Measurements from ENCODE around the gene ARHGEF19.

Gene ARHGEF19

GRCh38 chr1:16209847-16210407, 2.5 kb downstream of the ARHGEF19 start:
- no peak for DNase-seq
- no peaks in the 10 kb centered on the region for H3K9me3 Mint-ChIP-seq
- H3K4me1 Mint-ChIP-seq (ENCODE audit: low read depth in 2 of 2): peaks cover 5 to 11% of the 10 kb centered on the region in 2 donors
- no peaks in the 10 kb centered on the region for H3K36me3 Mint-ChIP-seq (ENCODE audit: insufficient read depth)
- no peak overlapping the region for H3K4me3 Mint-ChIP-seq
- H3K27me3 Mint-ChIP-seq: no peaks in the 10 kb centered on the region
- ATAC-seq (replicated peaks): no peak
- H3K27ac Mint-ChIP-seq: no peak overlapping the region

GRCh38 chr1:16209132-16209846, 3.2 kb downstream of the ARHGEF19 start:
- H3K9me3 Mint-ChIP-seq: no peaks in the 10 kb centered on the region
- ATAC-seq (replicated peaks) (no peak), DNase-seq (no peak)
- H3K4me1 Mint-ChIP-seq (ENCODE audit: low read depth in 2 of 2): peaks cover 8 to 15% of the 10 kb centered on the region in 2 donors
- H3K36me3 Mint-ChIP-seq (ENCODE audit: insufficient read depth): no peaks in the 10 kb centered on the region
- H3K27ac Mint-ChIP-seq: peak overlapping the region in 1 of 2 donors; percentile 57
- H3K4me3 Mint-ChIP-seq: peak overlapping the region in 1 of 2 donors; percentile 21
- H3K27me3 Mint-ChIP-seq: no peaks in the 10 kb centered on the region

GRCh38 chr1:16208270-16208987, 4.0 kb downstream of the ARHGEF19 start:
- no peaks in the 10 kb centered on the region for H3K27me3 Mint-ChIP-seq
- no peak for ATAC-seq (replicated peaks)
- H3K9me3 Mint-ChIP-seq: no peaks in the 10 kb centered on the region
- H3K4me3 Mint-ChIP-seq: peak overlapping the region; percentile 48 to 82
- H3K36me3 Mint-ChIP-seq (ENCODE audit: insufficient read depth): peaks cover 3% of the 10 kb centered on the region
- peak overlapping the region in 1 of 2 donors; percentile 89 for H3K27ac Mint-ChIP-seq
- no peak for DNase-seq
- peaks cover 11 to 18% of the 10 kb centered on the region in 2 donors for H3K4me1 Mint-ChIP-seq (ENCODE audit: low read depth in 2 of 2)

GRCh38 chr1:16207318-16208269, 4.9 kb downstream of the ARHGEF19 start:
- Mint-ChIP-seq H3K4me3 (peak overlapping the region; percentile 82 to 83), H3K27ac (peak overlapping the region; percentile 89 to 91), H3K27me3 (no peaks in the 10 kb centered on the region), H3K36me3 (ENCODE audit: insufficient read depth) (peaks cover 5% of the 10 kb centered on the region), H3K9me3 (no peaks in the 10 kb centered on the region), H3K4me1 (ENCODE audit: low read depth in 2 of 2) (peaks cover 13 to 20% of the 10 kb centered on the region in 2 donors)
- DNase-seq (no peak), ATAC-seq (replicated peaks) (no peak)

- Mint-ChIP-seq H3K4me1 (ENCODE audit: low read depth in 2 of 2) (peaks cover 13 to 20% of the 10 kb centered on the region in 2 donors), H3K9me3 (no peaks in the 10 kb centered on the region), H3K27ac (peak overlapping the region; percentile 89 to 91), H3K36me3 (ENCODE audit: insufficient read depth) (peaks cover 5% of the 10 kb centered on the region), H3K4me3 (peak overlapping the region; percentile 82 to 83), H3K27me3 (no peaks in the 10 kb centered on the region)
- DNase-seq: peak; percentile 89 to 92 (median 91)
- ATAC-seq (replicated peaks): peak; percentile 91
Measured at GRCh38 chr1:16206547-16207317, 5.7 kb downstream of the ARHGEF19 start.

GRCh38 chr1:16205891-16206546, 6.4 kb downstream of the ARHGEF19 start:
- Mint-ChIP-seq H3K9me3 (no peaks in the 10 kb centered on the region), H3K27ac (peak overlapping the region; percentile 89 to 91), H3K36me3 (ENCODE audit: insufficient read depth) (peaks cover 5% of the 10 kb centered on the region), H3K27me3 (no peaks in the 10 kb centered on the region), H3K4me3 (peak overlapping the region; percentile 82 to 83), H3K4me1 (ENCODE audit: low read depth in 2 of 2) (peaks cover 13 to 20% of the 10 kb centered on the region in 2 donors)
- DNase-seq (no peak), ATAC-seq (replicated peaks) (peak; percentile 6)

- DNase-seq: no peak
- H3K4me1 Mint-ChIP-seq (ENCODE audit: low read depth in 2 of 2): peaks cover 13 to 20% of the 10 kb centered on the region in 2 donors
- H3K27me3 Mint-ChIP-seq: no peaks in the 10 kb centered on the region
- H3K9me3 Mint-ChIP-seq: no peaks in the 10 kb centered on the region
- no peak overlapping the region for H3K27ac Mint-ChIP-seq
- no peak for ATAC-seq (replicated peaks)
- peak overlapping the region; percentile 13 to 82 for H3K4me3 Mint-ChIP-seq
- peaks cover 5% of the 10 kb centered on the region for H3K36me3 Mint-ChIP-seq (ENCODE audit: insufficient read depth)
Measured at GRCh38 chr1:16205334-16205671, 7.1 kb downstream of the ARHGEF19 start.

- Mint-ChIP-seq H3K36me3 (ENCODE audit: insufficient read depth) (peaks cover 5% of the 10 kb centered on the region), H3K27me3 (no peaks in the 10 kb centered on the region), H3K27ac (no peak overlapping the region), H3K4me3 (peak overlapping the region; percentile 61 to 82), H3K9me3 (no peaks in the 10 kb centered on the region), H3K4me1 (ENCODE audit: low read depth in 2 of 2) (peaks cover 13 to 21% of the 10 kb centered on the region in 2 donors)
- DNase-seq (no peak), ATAC-seq (replicated peaks) (no peak)
Measured at GRCh38 chr1:16204634-16205333, 7.7 kb downstream of the ARHGEF19 start.

- no peaks in the 10 kb centered on the region for H3K27me3 Mint-ChIP-seq
- no peak overlapping the region for H3K27ac Mint-ChIP-seq
- peaks cover 13 to 22% of the 10 kb centered on the region in 2 donors for H3K4me1 Mint-ChIP-seq (ENCODE audit: low read depth in 2 of 2)
- peak overlapping the region in 1 of 2 donors; percentile 58 for H3K4me3 Mint-ChIP-seq
- peaks cover 5% of the 10 kb centered on the region for H3K36me3 Mint-ChIP-seq (ENCODE audit: insufficient read depth)
- H3K9me3 Mint-ChIP-seq: no peaks in the 10 kb centered on the region
- DNase-seq: no peak
- ATAC-seq (replicated peaks): no peak
Measured at GRCh38 chr1:16204216-16204615, 8.2 kb downstream of the ARHGEF19 start.

GRCh38 chr1:16203550-16203949, 8.9 kb downstream of the ARHGEF19 start:
- no peak for ATAC-seq (replicated peaks)
- Mint-ChIP-seq H3K27ac (no peak overlapping the region), H3K9me3 (no peaks in the 10 kb centered on the region), H3K4me3 (no peak overlapping the region), H3K36me3 (ENCODE audit: insufficient read depth) (peaks cover 6% of the 10 kb centered on the region), H3K4me1 (ENCODE audit: low read depth in 2 of 2) (peaks cover 13 to 22% of the 10 kb centered on the region in 2 donors), H3K27me3 (no peaks in the 10 kb centered on the region)
- no peak for DNase-seq

- Mint-ChIP-seq H3K27me3 (no peaks in the 10 kb centered on the region), H3K4me3 (no peak overlapping the region), H3K36me3 (ENCODE audit: insufficient read depth) (peaks cover 7% of the 10 kb centered on the region), H3K9me3 (no peaks in the 10 kb centered on the region), H3K4me1 (ENCODE audit: low read depth in 2 of 2) (peaks cover 13 to 22% of the 10 kb centered on the region in 2 donors), H3K27ac (no peak overlapping the region)
- no peak for DNase-seq
- no peak for ATAC-seq (replicated peaks)
Measured at GRCh38 chr1:16202281-16203210, 9.9 kb downstream of the ARHGEF19 start.

Data from effector memory CD8-positive, alpha-beta T cell (primary cell).